HepG2 (cell line): ENCODE measurements around the gene NOTUM. TPM values are rescaled to one million over a fixed set of nuclear protein-coding genes. Genes with fewer than 3 reads are reported as not detected.

ENCODE experiments used
- ADNP ChIP-seq: sonication (generic); formaldehyde crosslinking; IDR thresholded peaks from 2 replicates; pipeline ENCODE4 v1.4.0; 2020; ENCODE audit warnings: missing genetic modification reagents
- ASH2L ChIP-seq: fragments of 300-600, 200-600 bp; sonication (generic); IDR thresholded peaks from 2 replicates; pipeline ENCODE4 v1.7.0; 2017; ENCODE audit warnings: low read depth, mild to moderate bottlenecking, moderate library complexity, mixed read lengths, low read length; ENCODE audit not compliant: insufficient read length
- BCL6 ChIP-seq: IDR thresholded peaks from 2 replicates; pipeline ENCODE4 v1.6.1; 2016; ENCODE audit warnings: missing genetic modification reagents, missing compliant biosample characterization
- EED ChIP-seq: sonication (generic); formaldehyde crosslinking; IDR thresholded peaks from 2 replicates; pipeline ENCODE4 v1.5.0; 2020; ENCODE audit warnings: mild to moderate bottlenecking, missing genetic modification reagents
- FOSL2 ChIP-seq: sonication (generic); formaldehyde crosslinking; IDR thresholded peaks from 2 replicates; pipeline ENCODE4 v1.4.0; 2020; ENCODE audit warnings: missing genetic modification reagents
- HES4 ChIP-seq: sonication (generic); formaldehyde crosslinking; IDR thresholded peaks from 2 replicates; pipeline ENCODE4 v1.9.0; 2021; ENCODE audit warnings: mild to moderate bottlenecking, missing genetic modification reagents, borderline replicate concordance
- IRF9 ChIP-seq: sonication (generic); formaldehyde crosslinking; IDR thresholded peaks from 2 replicates; pipeline ENCODE4 v1.8.0; 2022; ENCODE audit warnings: missing genetic modification reagents, mild to moderate bottlenecking, borderline replicate concordance
- MAF1 ChIP-seq: sonication (generic); formaldehyde crosslinking; IDR thresholded peaks from 2 replicates; pipeline ENCODE4 v1.5.0; 2020; ENCODE audit warnings: missing genetic modification reagents, borderline replicate concordance
- NCOA5 ChIP-seq: sonication (generic); formaldehyde crosslinking; IDR thresholded peaks from 2 replicates; pipeline ENCODE4 v1.4.0; 2020; ENCODE audit warnings: missing genetic modification reagents
- NR2C2 ChIP-seq: sonication (generic); formaldehyde crosslinking; IDR thresholded peaks from 2 replicates; pipeline ENCODE4 v1.4.0; 2020; ENCODE audit warnings: missing genetic modification reagents, mild to moderate bottlenecking, moderate library complexity, borderline replicate concordance
- PHB2 ChIP-seq: fragments of 450-650 bp; IDR thresholded peaks from 2 replicates; pipeline ENCODE4 v1.6.1; 2018; ENCODE audit not compliant: partially characterized antibody
- PPARG ChIP-seq: conservative IDR thresholded peaks from 2 replicates; pipeline ENCODE4 v1.6.1; 2016; ENCODE audit warnings: missing biosample characterization, missing genetic modification reagents
- SMYD3 ChIP-seq: sonication (generic); formaldehyde crosslinking; IDR thresholded peaks from 2 replicates; pipeline ENCODE4 v1.8.1; 2023; ENCODE audit warnings: mild to moderate bottlenecking, missing genetic modification reagents
- ZFAT ChIP-seq: sonication (generic); formaldehyde crosslinking; conservative IDR thresholded peaks from 2 replicates; pipeline ENCODE4 v1.8.1; 2023; ENCODE audit warnings: missing genetic modification reagents, inconsistent platforms
- ZNF138 ChIP-seq: sonication (generic); formaldehyde crosslinking; IDR thresholded peaks from 2 replicates; pipeline ENCODE4 v1.5.0; 2020; ENCODE audit warnings: mild to moderate bottlenecking, low read depth, missing genetic modification reagents
- ZNF225 ChIP-seq: sonication (generic); formaldehyde crosslinking; IDR thresholded peaks from 2 replicates; pipeline ENCODE4 v1.4.0; 2020; ENCODE audit warnings: mild to moderate bottlenecking, missing genetic modification reagents
- ZNF263 ChIP-seq: sonication (generic); formaldehyde crosslinking; IDR thresholded peaks from 2 replicates; pipeline ENCODE4 v1.4.0; 2020; ENCODE audit warnings: missing genetic modification reagents
- ZNF282 ChIP-seq: fragments of 450-650 bp; IDR thresholded peaks from 2 replicates; pipeline ENCODE4 v1.6.1; 2018; ENCODE audit not compliant: partially characterized antibody
- ZNF331 ChIP-seq: sonication (generic); formaldehyde crosslinking; IDR thresholded peaks from 2 replicates; pipeline ENCODE4 v1.4.0; 2020; ENCODE audit warnings: missing genetic modification reagents
- ZNF432 ChIP-seq: sonication (generic); formaldehyde crosslinking; IDR thresholded peaks from 2 replicates; pipeline ENCODE4 v1.5.0; 2020; ENCODE audit warnings: missing genetic modification reagents, mild to moderate bottlenecking, borderline replicate concordance
- ZNF460 ChIP-seq: sonication (generic); formaldehyde crosslinking; IDR thresholded peaks from 2 replicates; pipeline ENCODE4 v1.5.1; 2020; ENCODE audit warnings: missing genetic modification reagents, mild to moderate bottlenecking, borderline replicate concordance
- ZNF572 ChIP-seq: sonication (generic); formaldehyde crosslinking; IDR thresholded peaks from 2 replicates; pipeline ENCODE4 v1.5.1; 2020; ENCODE audit warnings: mild to moderate bottlenecking, missing genetic modification reagents
- ZNF674 ChIP-seq: sonication (generic); formaldehyde crosslinking; IDR thresholded peaks from 2 replicates; pipeline ENCODE4 v1.5.0; 2020; ENCODE audit warnings: low read depth, mild to moderate bottlenecking, missing genetic modification reagents
- ZNF761 ChIP-seq: sonication (generic); formaldehyde crosslinking; conservative IDR thresholded peaks from 2 replicates; pipeline ENCODE4 v1.4.0; 2020; ENCODE audit warnings: mild to moderate bottlenecking, missing genetic modification reagents
- ZNF883 ChIP-seq: sonication (generic); formaldehyde crosslinking; IDR thresholded peaks from 2 replicates; pipeline ENCODE4 v1.5.1; 2020; ENCODE audit warnings: mild to moderate bottlenecking, missing genetic modification reagents; ENCODE audit errors: not compliant biosample characterization
- ZSCAN20 ChIP-seq: sonication (generic); formaldehyde crosslinking; IDR thresholded peaks from 2 replicates; pipeline ENCODE4 v1.4.0; 2020; ENCODE audit warnings: missing genetic modification reagents, mild to moderate bottlenecking, borderline replicate concordance
- polyA plus RNA-seq, 8 experiments: library from polyadenylated mRNA; depleted of rRNA in 3 of 8; stranded (reverse) in 7 of 8; unstranded in 1 of 8; fragments of >200 nt; fragmentation: Illumina TruSeq in 4 of 8; extraction: Trizol in 4 of 8; gene quantifications; 2 replicates each; pipeline versions ENCODE4 v1.2.1 to v1.2.3, GENCODE V29; 2011 to 2016; ENCODE audit warnings: low read depth in 4 of 8, missing spikeins in 1 of 8, mixed read lengths in 1 of 8; ENCODE audit not compliant: insufficient read depth in 1 of 8
- total RNA-seq, 5 experiments: library from RNA; depleted of rRNA; stranded (reverse); fragments of >200 nt; fragmentation: Illumina TruSeq; extraction: Trizol; gene quantifications; 2 replicates each; pipeline ENCODE4 v1.2.3, GENCODE V29; 2016; ENCODE audit warnings: low read depth in 1 of 5
- TF ChIP-seq, protein P1 (sequence below): sonication (generic); formaldehyde crosslinking; IDR thresholded peaks from 2 replicates; pipeline ENCODE4 v1.9.0; 2021; ENCODE audit warnings: missing genetic modification reagents, borderline replicate concordance

Gene NOTUM
- total and polyA plus RNA-seq, 2 of the 13 experiments (the other 11 are each of a cell fraction or from before 2014, with no cell fraction given) = 150 to 160 TPM

- peak; percentile 81; the same call in 1 of the 2 replicates for TF ChIP-seq ZNF263 (CRISPR knock-in tag)
- TF ChIP-seq ADNP (CRISPR knock-in tag) = no peak
- TF ChIP-seq ZNF225 (CRISPR knock-in tag) = peak; percentile 56; the same call in 1 of the 2 replicates
- peak; percentile 79 for TF ChIP-seq FOSL2
- no peak for TF ChIP-seq ZNF674
- TF ChIP-seq BCL6 (CRISPR knock-in tag) = peak; percentile 92
- peak; percentile 82 for TF ChIP-seq PPARG
- peak; percentile 64; the same call in 1 of the 2 replicates for TF ChIP-seq ZNF761 (CRISPR knock-in tag)
- no peak for TF ChIP-seq ZNF282
- peak; percentile 29 for TF ChIP-seq ZNF883 (CRISPR knock-in tag)
- peak; percentile 81; the same call in 1 of the 2 replicates for TF ChIP-seq SMYD3 (CRISPR knock-in tag)
- TF ChIP-seq MAF1 (CRISPR knock-in tag) = peak; percentile 75; the same call in 1 of the 2 replicates
- peak; percentile 84 for TF ChIP-seq NR2C2
- TF ChIP-seq, protein P1, sequence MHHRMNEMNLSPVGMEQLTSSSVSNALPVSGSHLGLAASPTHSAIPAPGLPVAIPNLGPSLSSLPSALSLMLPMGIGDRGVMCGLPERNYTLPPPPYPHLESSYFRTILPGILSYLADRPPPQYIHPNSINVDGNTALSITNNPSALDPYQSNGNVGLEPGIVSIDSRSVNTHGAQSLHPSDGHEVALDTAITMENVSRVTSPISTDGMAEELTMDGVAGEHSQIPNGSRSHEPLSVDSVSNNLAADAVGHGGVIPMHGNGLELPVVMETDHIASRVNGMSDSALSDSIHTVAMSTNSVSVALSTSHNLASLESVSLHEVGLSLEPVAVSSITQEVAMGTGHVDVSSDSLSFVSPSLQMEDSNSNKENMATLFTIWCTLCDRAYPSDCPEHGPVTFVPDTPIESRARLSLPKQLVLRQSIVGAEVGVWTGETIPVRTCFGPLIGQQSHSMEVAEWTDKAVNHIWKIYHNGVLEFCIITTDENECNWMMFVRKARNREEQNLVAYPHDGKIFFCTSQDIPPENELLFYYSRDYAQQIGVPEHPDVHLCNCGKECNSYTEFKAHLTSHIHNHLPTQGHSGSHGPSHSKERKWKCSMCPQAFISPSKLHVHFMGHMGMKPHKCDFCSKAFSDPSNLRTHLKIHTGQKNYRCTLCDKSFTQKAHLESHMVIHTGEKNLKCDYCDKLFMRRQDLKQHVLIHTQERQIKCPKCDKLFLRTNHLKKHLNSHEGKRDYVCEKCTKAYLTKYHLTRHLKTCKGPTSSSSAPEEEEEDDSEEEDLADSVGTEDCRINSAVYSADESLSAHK (CRISPR knock-in tag) = no peak
- 0 out of 2 replicates have a peak, but pooled peaks have one; percentile 70 for TF ChIP-seq NCOA5 (CRISPR knock-in tag)
- 0 out of 2 replicates have a peak, but pooled peaks have one; percentile 73 for TF ChIP-seq ZNF138 (CRISPR knock-in tag)
- no peak for TF ChIP-seq ZNF432 (CRISPR knock-in tag)
- 0 out of 2 replicates have a peak, but pooled peaks have one; percentile 88 for TF ChIP-seq ZSCAN20
- 0 out of 2 replicates have a peak, but pooled peaks have one; percentile 87 for TF ChIP-seq ZNF572 (CRISPR knock-in tag)
- peak; percentile 30; the same call in 1 of the 2 replicates for TF ChIP-seq ZNF460 (CRISPR knock-in tag)
- no peak for TF ChIP-seq EED
- TF ChIP-seq ZNF331 (CRISPR knock-in tag) = peak; percentile 86
- TF ChIP-seq IRF9 (CRISPR knock-in tag) = no peak; the same call in none of the 2 replicates
- peak; percentile 34 for TF ChIP-seq ASH2L
- no peak for TF ChIP-seq ZFAT
- TF ChIP-seq PHB2 = no peak
- TF ChIP-seq HES4 (CRISPR knock-in tag) = no peak
These were observed 40.0 kb upstream of the NOTUM start (continued) for GRCh38 chr17:82000803-82001570.
